NCI-H146 (cell line): ENCODE data around the gene JAGN1.
"Not testable (repeated sequence)": the region's sequence is repeated elsewhere in the genome, so short reads cannot be mapped to it uniquely, and the experiment has no call there.

Source experiments
- DNase-seq: peaks from one replicate; lab custom pipeline; 2025; lab: John Stamatoyannopoulos, UW

The JAGN1 gene

DNA sequence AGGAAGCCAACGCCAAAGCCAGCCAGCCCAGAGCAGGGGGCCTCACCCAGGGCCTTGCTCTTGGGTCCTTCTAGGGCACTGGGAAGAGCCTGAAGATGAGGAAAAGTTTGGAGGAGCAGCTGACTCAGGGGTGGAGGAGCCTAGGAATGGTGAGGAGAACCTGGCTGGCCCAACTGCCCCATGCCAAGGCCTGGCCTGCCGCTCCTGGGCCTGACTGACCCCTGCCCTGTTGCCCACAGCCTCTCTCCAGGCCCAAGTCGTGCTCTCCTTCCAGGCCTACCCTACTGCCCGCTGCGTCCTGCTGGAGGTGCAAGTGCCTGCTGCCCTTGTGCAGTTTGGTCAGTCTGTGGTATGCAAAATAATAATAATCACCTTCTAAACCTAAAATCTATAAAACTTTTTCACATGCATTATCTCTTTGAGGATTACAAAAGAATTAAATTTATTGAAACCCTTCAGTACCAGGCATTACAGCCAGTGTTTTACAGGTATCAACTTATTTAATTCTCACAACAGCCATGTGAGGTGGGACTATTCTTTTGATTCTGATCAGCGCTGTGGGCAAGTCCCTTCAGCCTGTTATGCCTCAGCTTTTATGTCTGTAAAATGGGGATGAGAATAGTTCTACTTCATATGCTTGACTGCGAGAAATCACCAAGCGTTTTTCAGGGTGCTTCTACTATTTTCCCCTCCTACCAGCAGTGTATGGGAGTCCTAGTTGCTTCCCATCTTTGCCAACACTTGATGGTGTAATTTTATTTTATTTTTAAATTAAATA is 28.0 kb downstream of the JAGN1 start:
- DNase-seq = no peak

GRCh38 chr3:9928158-9928557 is 37.7 kb downstream of the JAGN1 start:
- no peak for DNase-seq

DNA sequence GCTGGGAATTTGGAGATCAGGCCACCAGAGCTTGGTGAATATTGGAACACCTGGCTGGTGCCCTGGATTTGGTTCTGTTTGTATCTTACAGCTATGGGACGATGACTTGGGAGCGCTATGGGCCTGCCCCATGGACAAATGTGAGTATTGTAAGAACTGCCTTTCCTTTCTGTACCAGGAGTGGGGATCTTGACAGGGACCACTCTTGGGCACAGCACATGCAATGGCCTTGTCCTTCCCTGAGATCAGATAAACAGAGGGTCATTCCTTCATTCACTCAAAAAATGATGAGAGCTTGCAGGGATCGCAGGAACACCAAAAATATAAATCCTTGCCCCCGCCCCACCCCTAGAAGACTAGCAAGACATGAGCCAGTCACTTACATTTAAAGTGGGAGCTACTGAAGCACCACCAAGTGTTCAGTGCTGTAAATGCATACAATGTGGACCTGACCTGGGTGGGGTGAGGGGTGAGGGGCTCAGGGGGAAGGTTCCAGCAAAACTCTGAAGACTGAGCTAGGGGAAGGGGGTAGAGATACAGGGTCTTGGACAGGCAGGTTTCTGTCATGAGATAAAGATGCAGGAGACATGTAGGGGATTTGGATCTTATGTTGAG is 40.5 kb downstream of the JAGN1 start:
- DNase-seq = no peak

GRCh38 chr3:9932535-9932842 is 42.1 kb downstream of the JAGN1 start:
- DNase-seq = no peak

GRCh38 chr3:9932843-9933560 is 42.6 kb downstream of the JAGN1 start:
- DNase-seq = peak; percentile 69

- DNase-seq = peak; percentile 94
These were observed 43.3 kb downstream of the JAGN1 start, which contains the start of gene CRELD1 for GRCh38 chr3:9933561-9934234. CRELD1 (plus strand) TSS chr3:9933834; CDS start chr3:9934439, 605 bp downstream.

- peak; percentile 39 for DNase-seq
These were observed 43.8 kb downstream of the JAGN1 start for GRCh38 chr3:9934235-9934621.

DNA sequence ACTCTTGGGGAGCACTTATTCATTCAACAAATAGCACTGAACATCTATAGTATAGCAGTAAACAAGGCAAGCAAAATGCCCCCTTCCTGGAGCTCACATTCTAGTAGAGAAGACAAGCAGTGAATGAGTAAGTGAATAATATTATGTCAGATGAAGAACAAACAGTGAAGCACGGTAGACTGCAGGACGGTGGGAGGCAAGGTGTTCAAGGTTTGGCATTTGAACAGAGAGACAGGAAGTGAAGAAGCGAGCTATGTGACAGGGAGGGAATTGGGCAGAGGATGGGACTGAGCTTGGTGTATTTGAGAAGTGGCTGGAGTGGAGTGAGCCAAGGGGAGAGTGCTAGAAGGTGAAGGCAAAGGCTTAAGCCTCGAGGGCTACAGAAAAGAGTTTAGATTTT is 44.6 kb downstream of the JAGN1 start:
- no peak for DNase-seq

GRCh38 chr3:9935966-9936510 is 45.6 kb downstream of the JAGN1 start:
- DNase-seq = no peak

DNA sequence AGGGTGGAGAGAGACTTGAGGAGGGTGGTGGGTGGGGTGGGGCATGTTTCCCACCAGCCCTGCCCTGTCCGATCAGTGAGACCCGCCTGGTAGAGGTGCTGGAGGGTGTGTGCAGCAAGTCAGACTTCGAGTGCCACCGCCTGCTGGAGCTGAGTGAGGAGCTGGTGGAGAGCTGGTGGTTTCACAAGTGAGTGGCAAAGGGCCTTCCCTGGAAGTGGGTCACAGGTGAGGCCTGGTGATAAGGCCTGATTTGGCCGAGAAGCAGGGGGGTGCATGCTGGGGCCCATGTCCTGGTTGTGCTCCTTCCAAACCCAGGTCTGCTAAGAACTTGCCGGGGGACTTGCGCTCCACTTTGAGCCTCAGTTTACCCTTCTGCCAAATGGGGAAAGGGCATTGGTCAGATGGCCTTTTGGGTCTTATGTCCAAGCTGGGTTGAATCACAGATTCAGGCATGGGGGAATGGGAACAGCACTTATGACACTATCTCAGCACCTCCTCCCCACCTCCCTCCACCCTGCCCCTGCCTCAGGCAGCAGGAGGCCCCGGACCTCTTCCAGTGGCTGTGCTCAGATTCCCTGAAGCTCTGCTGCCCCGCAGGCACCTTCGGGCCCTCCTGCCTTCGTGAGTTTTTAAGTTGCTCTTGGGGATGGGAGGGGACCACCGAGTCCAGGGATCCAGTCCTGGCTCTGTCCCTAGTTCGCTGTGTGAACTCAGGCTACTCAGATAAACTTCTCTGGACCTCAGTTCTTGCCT is 47.3 kb downstream of the JAGN1 start:
- DNase-seq = no peak

DNA sequence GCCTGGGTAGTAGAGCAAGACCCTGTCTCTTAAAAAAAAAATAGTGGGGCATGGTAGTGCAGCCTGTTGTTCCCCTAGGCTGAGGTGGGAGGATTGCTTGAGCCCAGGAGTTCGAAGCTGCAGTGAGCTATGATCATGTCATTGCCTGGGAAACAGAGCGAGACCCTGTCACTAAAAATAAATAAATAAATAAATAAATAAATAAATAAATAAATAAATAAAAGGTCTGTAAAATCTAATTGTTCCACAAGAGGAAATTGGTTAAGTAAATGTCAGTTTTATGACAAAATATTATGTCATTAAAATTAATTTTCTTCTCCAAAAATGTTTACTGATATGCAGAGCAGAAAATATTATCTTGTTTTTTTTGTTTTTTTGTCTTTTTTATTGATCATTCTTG is 48.6 kb downstream of the JAGN1 start:
- DNase-seq = no peak

- not testable (repeated sequence) for DNase-seq
These were observed 49.5 kb downstream of the JAGN1 start for GRCh38 chr3:9939906-9940305.

- no peak for DNase-seq
These were observed 50.3 kb downstream of the JAGN1 start for GRCh38 chr3:9940746-9941145.

GRCh38 chr3:9942164-9942563 is 51.8 kb downstream of the JAGN1 start:
- DNase-seq = no peak

DNA sequence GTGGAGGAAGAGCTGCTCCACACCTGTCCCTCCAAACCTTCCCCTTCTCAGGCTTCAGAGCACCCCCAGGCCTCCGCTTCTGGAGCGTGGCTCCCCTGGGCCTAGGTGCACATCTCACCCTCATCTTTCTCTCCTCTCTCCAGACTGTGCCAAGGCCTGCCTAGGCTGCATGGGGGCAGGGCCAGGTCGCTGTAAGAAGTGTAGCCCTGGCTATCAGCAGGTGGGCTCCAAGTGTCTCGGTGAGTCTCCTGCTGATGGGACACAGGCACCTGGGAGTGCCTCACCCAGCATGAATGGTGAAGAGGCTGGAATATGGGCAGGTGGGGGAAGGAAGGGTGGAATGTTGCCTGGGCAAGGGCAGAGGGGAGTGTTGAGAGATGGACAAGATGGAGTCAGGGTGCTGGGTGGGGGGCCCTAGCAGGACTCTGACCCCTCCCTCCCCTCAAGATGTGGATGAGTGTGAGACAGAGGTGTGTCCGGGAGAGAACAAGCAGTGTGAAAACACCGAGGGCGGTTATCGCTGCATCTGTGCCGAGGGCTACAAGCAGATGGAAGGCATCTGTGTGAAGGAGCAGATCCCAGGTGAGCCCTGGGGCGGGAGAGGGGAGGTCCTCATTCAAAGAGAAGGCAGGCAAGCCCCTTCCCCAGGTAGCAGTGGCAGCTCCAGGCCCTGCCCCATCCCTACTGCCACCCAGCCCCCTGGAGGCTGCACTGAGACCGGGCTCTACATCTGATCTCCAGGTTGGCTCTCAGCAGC is 52.7 kb downstream of the JAGN1 start:
- DNase-seq = no peak
